ENCODE data around the gene ETNPPL. TPM values are rescaled to one million over a fixed set of nuclear protein-coding genes. Genes with fewer than 3 reads are reported as not detected.
"Not testable (repeated sequence)": the region's sequence is repeated elsewhere in the genome, so short reads cannot be mapped to it uniquely, and the experiment has no call there.

The ETNPPL gene
- total and polyA plus RNA-seq, 2 of the 4 experiments (the other 2 are of a cell fraction), result not detected

GRCh38 chr4:108710578-108710977 is 52.3 kb downstream of the ETNPPL start:
- H3K14ac ChIP-seq (replicated peaks; ENCODE audit: low read depth, low read length); H3K4ac ChIP-seq (ENCODE audit: low read depth, low read length); H2BK15ac ChIP-seq (ENCODE audit: low read depth, low read length); DNase-seq; H3K27me3 ChIP-seq (ENCODE audit: control insufficient read depth, insufficient read depth, low read length); H4K5ac ChIP-seq (ENCODE audit: low read depth, low read length); H2BK120ac ChIP-seq (ENCODE audit: low read depth, low read length); H3K56ac ChIP-seq (ENCODE audit: extremely low read depth, insufficient read depth, low read length); H2AK9ac ChIP-seq (replicated peaks; ENCODE audit: low read depth, low read length, poor library complexity); H2BK5ac ChIP-seq (ENCODE audit: low read depth, low read length, poor library complexity, severe bottlenecking); BruUV-seq (replicated peaks); H3K4me2 ChIP-seq (ENCODE audit: low read depth, low read length); H2BK20ac ChIP-seq (ENCODE audit: low read depth, low read length); in situ Hi-C loops (cut with MboI; ENCODE audit: low sequenced_read_pairs); H4K20me1 ChIP-seq (ENCODE audit: insufficient read depth, low read length); H4K8ac ChIP-seq (ENCODE audit: low read depth in 2 of 2, low read length in 2 of 2); H2AK5ac ChIP-seq (ENCODE audit: low read depth, low read length); ATAC-seq (ENCODE audit: low read depth); H3K23ac ChIP-seq (ENCODE audit: low read depth, low read length); POLR2A ChIA-PET (ENCODE audit: unreplicated experiment); H3K4me1 ChIP-seq (ENCODE audit: control insufficient read depth, insufficient read depth, low read length); H3K9me1 ChIP-seq (ENCODE audit: insufficient read depth, low read length); H3K9ac ChIP-seq (ENCODE audit: low read depth, low read length); H2AFZ ChIP-seq (replicated peaks; ENCODE audit: low read length, poor library complexity); H3K36me3 ChIP-seq (ENCODE audit: control insufficient read depth, insufficient read depth, low read length); H3K27ac ChIP-seq (ENCODE audit: insufficient read depth, low read length); H4K91ac ChIP-seq (ENCODE audit: insufficient read depth, low read depth, low read length); H3K4me3 ChIP-seq (ENCODE audit: insufficient read depth, low read depth, low read length); CTCF ChIA-PET; dilution Hi-C loops (cut with HindIII; ENCODE audit: low sequenced_read_pairs, unreplicated experiment); H3K18ac ChIP-seq (ENCODE audit: low read depth, low read length); intact Hi-C loops (cut with micrococcal nuclease); H3K79me1 ChIP-seq (ENCODE audit: low read depth in 1 of 2, low read length in 2 of 2); H3K9me3 ChIP-seq (ENCODE audit: control insufficient read depth, insufficient read depth, low read length): not testable (repeated sequence)
- WGBS, 2 experiments (ENCODE audit: extremely low coverage in 2 of 2, insufficient read length in 1 of 2), result no CpG with 5 or more reads among the region's 7 CpGs
